AG09309 (cell line): Measurements from ENCODE around the gene SLC12A1.

ENCODE experiments used
- DNase-seq: peaks from one replicate; pipeline ENCODE4 v3.0.0-alpha.2; 2010; ENCODE audit warnings: low read depth
- H3K4me3 ChIP-seq: 2 replicates; pipeline ENCODE4 v1.5.1; 2011; ENCODE audit warnings: mild to moderate bottlenecking, low read depth, low read length, moderate library complexity; ENCODE audit not compliant: control insufficient read depth
- CTCF ChIP-seq: IDR thresholded peaks from 2 replicates; pipeline ENCODE4 v1.5.1; 2011; ENCODE audit warnings: mild to moderate bottlenecking, low read depth, low read length, inconsistent platforms; ENCODE audit not compliant: insufficient read depth, control insufficient read depth; ENCODE audit errors: missing control alignments

SLC12A1 gene

DNA sequence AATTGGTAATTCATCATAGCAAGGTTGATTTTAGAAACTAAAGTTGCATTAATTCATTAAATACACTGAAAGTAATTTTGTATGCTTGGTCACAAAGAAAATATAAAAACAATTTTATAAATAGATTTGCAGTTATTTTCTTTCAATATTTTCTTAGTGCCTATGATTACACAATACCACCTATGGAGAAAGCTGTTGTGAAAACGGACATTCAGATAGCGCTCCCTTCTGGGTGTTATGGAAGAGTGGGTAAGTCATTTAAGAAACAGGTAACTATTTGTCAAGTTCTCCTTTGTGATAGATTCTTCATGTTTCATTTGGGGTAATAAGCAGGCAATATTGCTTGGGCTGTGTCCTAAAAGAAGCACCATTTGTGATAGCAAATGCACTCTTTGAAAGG lies 128.2 kb downstream of the SLC12A1 start:
- TF ChIP-seq CTCF, result no peak
- H3K4me3 ChIP-seq, result no peak overlapping the region
- DNase-seq, result no peak

DNA sequence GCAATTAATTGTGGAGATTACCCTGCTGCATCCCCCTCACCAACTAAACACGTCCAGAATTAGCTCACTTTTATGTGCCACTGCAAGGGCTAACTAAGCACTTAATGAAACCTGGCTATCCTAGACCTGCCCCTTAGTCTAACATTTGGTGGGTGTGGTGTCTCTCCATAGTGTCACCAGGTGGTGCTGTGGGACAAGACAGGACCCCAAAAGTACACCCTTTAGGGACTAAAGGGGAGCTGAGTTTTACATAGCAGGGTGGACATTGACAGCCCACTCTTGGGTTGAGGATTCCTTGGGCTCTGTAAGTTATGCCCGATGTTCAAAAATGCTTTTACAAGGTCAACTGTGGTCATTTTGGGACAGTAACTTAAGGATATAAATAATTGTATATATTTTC lies 130.8 kb downstream of the SLC12A1 start:
- no peak for DNase-seq
- TF ChIP-seq CTCF, result peak; percentile 34
- H3K4me3 ChIP-seq, result no peak overlapping the region

DNA sequence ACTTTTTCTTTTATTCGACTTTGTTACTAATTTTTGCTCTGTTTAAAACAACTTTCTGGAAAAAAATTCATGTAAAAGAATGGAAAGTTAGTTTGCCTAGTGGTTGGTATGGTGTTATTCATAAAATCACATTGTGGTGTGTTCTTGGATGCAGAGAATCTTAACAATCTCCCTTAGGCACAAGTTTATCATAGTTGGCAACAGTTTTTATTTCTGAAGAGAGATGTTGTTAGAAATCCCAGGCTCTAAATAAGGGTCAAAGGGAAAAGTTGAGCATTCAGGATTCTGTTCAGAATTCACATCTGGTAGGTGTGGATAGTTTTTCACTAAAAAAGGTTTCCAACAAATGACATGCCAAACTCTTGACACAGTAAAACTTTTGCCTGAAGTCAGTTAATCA lies 131.5 kb downstream of the SLC12A1 start:
- TF ChIP-seq CTCF, result no peak
- no peak for DNase-seq

GRCh38 chr15:48340111-48340510 lies 134.0 kb downstream of the SLC12A1 start:
- DNase-seq, result no peak
- no peak overlapping the region for H3K4me3 ChIP-seq
- TF ChIP-seq CTCF, result no peak

More for the DNA sequence above, 131.5 kb downstream of the SLC12A1 start:
- no peak overlapping the region for H3K4me3 ChIP-seq

DNA sequence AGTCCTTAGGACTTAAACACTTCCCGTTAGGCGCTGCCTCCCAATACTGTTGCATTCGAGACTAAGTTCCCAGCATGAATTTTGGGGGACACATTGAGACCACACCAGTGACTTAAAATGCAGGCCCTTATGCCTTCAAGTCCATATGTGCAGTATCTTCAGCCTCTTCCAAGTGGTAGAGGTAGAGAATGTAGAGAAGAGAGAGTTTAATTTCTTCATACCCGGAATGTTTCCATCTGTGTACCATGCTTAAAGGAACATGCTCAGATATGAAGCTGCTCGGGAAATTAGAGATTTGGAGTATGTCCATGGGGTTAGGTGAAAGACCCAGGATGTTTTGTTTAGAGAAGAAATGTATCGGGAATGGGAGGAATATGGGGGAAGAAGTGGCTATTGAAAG lies 137.8 kb downstream of the SLC12A1 start:
- no peak for TF ChIP-seq CTCF
- no peak for DNase-seq
- H3K4me3 ChIP-seq, result no peak overlapping the region

GRCh38 chr15:48345516-48345915 lies 139.4 kb downstream of the SLC12A1 start:
- DNase-seq, result no peak
- H3K4me3 ChIP-seq, result no peak overlapping the region
- TF ChIP-seq CTCF, result no peak

- H3K4me3 ChIP-seq, result no peak overlapping the region
- DNase-seq, result no peak
- TF ChIP-seq CTCF, result peak; percentile 86
Observed at GRCh38 chr15:48352474-48353072, 146.5 kb downstream of the SLC12A1 start.
